HG02571 (cell line): ENCODE data around the gene MTRF1.
"Not testable (repeated sequence)": the region's sequence is repeated elsewhere in the genome, so short reads cannot be mapped to it uniquely, and the experiment has no call there.

Experiments used
- ATAC-seq: cut with Tn5 transposase; IDR thresholded peaks from one replicate; pipeline ENCODE4 v1.9.1; 2021; ENCODE audit warnings: mild to moderate bottlenecking, moderate library complexity; ENCODE audit not compliant: unreplicated experiment

The MTRF1 gene

GRCh38 chr13:41178040-41178439 lies 85.3 kb downstream of the MTRF1 start:
- no peak for ATAC-seq

DNA sequence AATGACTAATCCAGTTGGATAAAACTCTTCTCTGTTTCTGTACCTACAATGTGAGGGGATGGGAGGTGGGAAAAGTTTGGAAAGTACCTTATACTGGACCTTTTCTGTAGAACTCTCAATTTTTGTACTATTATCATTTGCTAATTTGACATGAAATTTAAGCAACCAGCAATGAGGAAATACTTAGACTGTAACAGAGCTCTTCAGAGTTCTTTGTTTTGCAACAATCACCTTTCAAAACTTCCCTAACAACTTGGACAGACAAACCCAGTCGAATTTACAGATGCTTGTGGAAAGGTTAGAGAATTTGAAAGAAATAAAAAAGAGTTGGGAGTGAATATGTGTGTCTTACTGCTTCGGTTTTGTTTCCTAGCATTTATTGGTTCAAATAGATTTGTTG lies 85.8 kb downstream of the MTRF1 start:
- ATAC-seq = no peak

GRCh38 chr13:41175576-41175975 lies 87.8 kb downstream of the MTRF1 start:
- ATAC-seq = not testable (repeated sequence)
